NK-92 (cell line): ENCODE measurements around the gene OR4K5.
"Not testable (repeated sequence)": the region's sequence is repeated elsewhere in the genome, so short reads cannot be mapped to it uniquely, and the experiment has no call there.

Experiments used
- DNase-seq: peaks from one replicate; lab custom pipeline; 2025; ENCODE audit not compliant: unreplicated experiment; lab: John Stamatoyannopoulos, UW

The OR4K5 gene

GRCh38 chr14:19920021-19920657 lies at the start of gene OR4K5:
Gene OR4K5, plus strand, starts transcription at chr14:19920607. Its CDS starts 0 bp downstream, at chr14:19920607.
- no peak for DNase-seq

GRCh38 chr14:19873178-19873577 lies 47.2 kb upstream of the OR4K5 start:
- DNase-seq, result no peak

GRCh38 chr14:19874842-19875241 lies 45.6 kb upstream of the OR4K5 start, which contains the start of gene OR4K2:
Gene OR4K2, plus strand, starts transcription at chr14:19875142. Its CDS starts 1,126 bp downstream, at chr14:19876268.
- DNase-seq, result no peak

GRCh38 chr14:19878029-19878642 lies 42.3 kb upstream of the OR4K5 start:
- DNase-seq, result no peak

- no peak for DNase-seq
Observed at GRCh38 chr14:19895282-19895681, 25.1 kb upstream of the OR4K5 start.

GRCh38 chr14:19900999-19901398 lies 19.4 kb upstream of the OR4K5 start:
- DNase-seq, result no peak

GRCh38 chr14:19902409-19902808 lies 18.0 kb upstream of the OR4K5 start:
- DNase-seq, result no peak

GRCh38 chr14:19906665-19907064 lies 13.7 kb upstream of the OR4K5 start:
- DNase-seq, result no peak

GRCh38 chr14:19911114-19911513 lies 9.3 kb upstream of the OR4K5 start:
- DNase-seq, result no peak

- DNase-seq, result no peak
Observed at GRCh38 chr14:19917243-19917642, 3.2 kb upstream of the OR4K5 start.

- no peak for DNase-seq
Observed at GRCh38 chr14:19917955-19918518, 2.4 kb upstream of the OR4K5 start.

- DNase-seq, result no peak
Observed at GRCh38 chr14:19918553-19919264, 1.7 kb upstream of the OR4K5 start.

- DNase-seq, result no peak
Observed at GRCh38 chr14:19930617-19931016, 10.2 kb downstream of the OR4K5 start, which contains the start of gene OR4K1. Gene OR4K1, plus strand, starts transcription at chr14:19930917. Its CDS starts 4,750 bp downstream, at chr14:19935667.

GRCh38 chr14:19941668-19942067 lies 21.3 kb downstream of the OR4K5 start:
- no peak for DNase-seq

- no peak for DNase-seq
Observed at GRCh38 chr14:19947413-19948090, 27.1 kb downstream of the OR4K5 start.

GRCh38 chr14:19949218-19949617 lies 28.8 kb downstream of the OR4K5 start:
- DNase-seq, result no peak

GRCh38 chr14:19969735-19970134 lies 49.3 kb downstream of the OR4K5 start:
- DNase-seq, result not testable (repeated sequence)
